ENCODE measurements around the gene MRGPRF.

The MRGPRF gene

DNA sequence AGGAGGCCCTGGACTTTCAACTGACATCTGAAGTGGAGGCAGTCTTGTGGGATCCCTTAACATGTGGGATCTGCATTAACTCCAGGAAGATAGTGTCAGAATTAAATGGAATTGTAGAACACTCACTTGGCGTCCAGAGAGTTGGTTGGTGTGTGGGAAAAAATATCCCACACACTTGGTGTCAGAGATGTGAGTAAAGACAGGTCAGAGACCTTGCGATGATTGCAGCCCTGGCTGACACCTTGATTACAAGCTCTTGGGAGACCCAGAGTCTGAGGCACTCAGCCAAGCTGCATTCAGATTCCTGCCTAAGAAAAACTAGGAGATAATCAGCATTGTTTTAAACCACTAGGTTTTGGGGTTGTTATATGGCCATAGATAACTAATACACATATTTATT lies 28.5 kb upstream of the MRGPRF start:
- TF ChIP-seq REST (IDR thresholded peaks at IDR 0.05; ENCODE audit: insufficient read depth in 1 of 2, low read depth in 2 of 2, low read length in 2 of 2) = no peak
- no peak for TF ChIP-seq TAF1 (IDR thresholded peaks at IDR 0.05; ENCODE audit: borderline replicate concordance, insufficient read depth, low read length)
- TF ChIP-seq POLR2AphosphoS5 (IDR thresholded peaks at IDR 0.05; ENCODE audit: low read depth, low read length) = no peak
- no peak for TF ChIP-seq FOXP2 (optimal IDR thresholded peaks at IDR 0.05; ENCODE audit: borderline replicate concordance, extremely low read depth, extremely low read length, insufficient read depth)
- no peak for TF ChIP-seq SIN3A (IDR thresholded peaks at IDR 0.05; ENCODE audit: borderline replicate concordance, insufficient read depth, low read length)

DNA sequence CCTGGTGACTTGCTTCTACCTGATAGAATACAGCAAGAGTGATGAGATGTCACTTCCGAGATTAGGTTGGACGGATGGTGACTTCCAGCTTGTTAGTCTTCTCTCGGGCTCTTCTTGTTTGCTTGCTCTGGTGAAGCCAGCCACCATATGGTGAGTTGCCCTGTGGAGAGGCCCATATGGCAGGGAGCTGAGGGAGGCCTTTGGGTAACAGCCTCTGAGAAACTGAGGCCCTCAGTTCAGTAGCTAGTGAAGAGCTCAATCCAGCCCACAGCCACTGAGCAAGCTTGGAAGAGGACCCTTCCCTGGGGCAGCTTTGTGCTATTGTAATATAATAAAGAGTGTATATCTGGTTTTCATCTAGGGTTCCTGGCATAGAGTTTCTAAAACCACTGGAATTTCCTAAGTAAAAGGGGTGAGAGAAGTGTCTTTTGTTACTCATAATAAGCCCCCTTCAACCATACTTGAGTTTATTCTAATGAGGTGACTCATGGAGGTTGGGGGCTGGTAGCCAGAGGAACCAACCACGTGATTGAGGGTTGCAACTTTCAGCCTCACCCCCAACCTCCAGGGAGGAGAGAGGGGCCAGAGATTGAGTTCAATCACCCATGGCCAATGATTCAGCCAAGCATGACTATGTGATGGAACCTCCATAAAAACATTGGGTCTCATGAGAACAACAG lies 27.7 kb upstream of the MRGPRF start:
- no peak for TF ChIP-seq REST (IDR thresholded peaks at IDR 0.05; ENCODE audit: insufficient read depth in 1 of 2, low read depth in 2 of 2, low read length in 2 of 2)
- no peak for TF ChIP-seq FOXP2 (optimal IDR thresholded peaks at IDR 0.05; ENCODE audit: borderline replicate concordance, extremely low read depth, extremely low read length, insufficient read depth)
- TF ChIP-seq TAF1 (IDR thresholded peaks at IDR 0.05; ENCODE audit: borderline replicate concordance, insufficient read depth, low read length) = no peak
- TF ChIP-seq POLR2AphosphoS5 (IDR thresholded peaks at IDR 0.05; ENCODE audit: low read depth, low read length) = no peak
- no peak for TF ChIP-seq SIN3A (IDR thresholded peaks at IDR 0.05; ENCODE audit: borderline replicate concordance, insufficient read depth, low read length)

- TF ChIP-seq REST (IDR thresholded peaks at IDR 0.05; ENCODE audit: insufficient read depth in 1 of 2, low read depth in 2 of 2, low read length in 2 of 2) = no peak
- no peak for TF ChIP-seq FOXP2 (optimal IDR thresholded peaks at IDR 0.05; ENCODE audit: borderline replicate concordance, extremely low read depth, extremely low read length, insufficient read depth)
- TF ChIP-seq POLR2AphosphoS5 (IDR thresholded peaks at IDR 0.05; ENCODE audit: low read depth, low read length) = no peak
- TF ChIP-seq SIN3A (IDR thresholded peaks at IDR 0.05; ENCODE audit: borderline replicate concordance, insufficient read depth, low read length) = no peak
- TF ChIP-seq TAF1 (IDR thresholded peaks at IDR 0.05; ENCODE audit: borderline replicate concordance, insufficient read depth, low read length) = no peak
These were observed 27.0 kb upstream of the MRGPRF start for GRCh38 chr11:69040051-69040450.

DNA sequence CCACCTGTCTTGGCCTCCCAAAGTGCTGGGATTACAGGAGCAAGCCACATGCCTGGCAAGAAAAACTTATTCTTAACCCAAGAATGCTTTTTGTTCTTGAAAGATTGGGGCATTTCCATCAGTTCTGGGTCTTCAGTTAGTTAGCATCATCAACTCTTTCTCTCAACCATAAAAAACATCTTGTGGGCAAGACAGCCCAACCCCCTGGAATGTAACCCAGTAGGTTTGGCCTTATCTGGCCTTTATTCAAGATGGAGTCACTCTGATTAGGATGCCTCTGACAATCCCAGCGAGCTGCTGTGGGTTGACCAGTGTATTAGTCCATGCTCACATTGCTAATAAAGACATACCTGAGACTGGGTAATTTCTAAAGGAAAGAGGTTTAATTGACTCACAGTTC lies 26.5 kb upstream of the MRGPRF start:
- TF ChIP-seq FOXP2 (optimal IDR thresholded peaks at IDR 0.05; ENCODE audit: borderline replicate concordance, extremely low read depth, extremely low read length, insufficient read depth) = no peak
- TF ChIP-seq TAF1 (IDR thresholded peaks at IDR 0.05; ENCODE audit: borderline replicate concordance, insufficient read depth, low read length) = no peak
- TF ChIP-seq SIN3A (IDR thresholded peaks at IDR 0.05; ENCODE audit: borderline replicate concordance, insufficient read depth, low read length) = no peak
- no peak for TF ChIP-seq POLR2AphosphoS5 (IDR thresholded peaks at IDR 0.05; ENCODE audit: low read depth, low read length)
- TF ChIP-seq REST (IDR thresholded peaks at IDR 0.05; ENCODE audit: insufficient read depth in 1 of 2, low read depth in 2 of 2, low read length in 2 of 2) = no peak

Data from PFSK-1 (cell line).